Cardiac muscle cell (in vitro differentiated cells and primary cell): ENCODE measurements around the gene SENP8. TPM values are rescaled to one million over a fixed set of nuclear protein-coding genes. Genes with fewer than 3 reads are reported as not detected.

Experiments used
- DNase-seq, 2 donors: peaks; one replicate each; pipeline versions ENCODE4 v3.0.0 to v3.0.0-alpha.2; 2010 to 2017; ENCODE audit warnings: low read depth in 1 of 2, low spot score in 1 of 2
- H3K27ac ChIP-seq: fragments of 200-600 bp; sonication (generic); 2 replicates; pipeline ENCODE4 v1.5.1; 2016
- H3K27me3 ChIP-seq: fragments of 200-600 bp; sonication (generic); 2 replicates; pipeline ENCODE4 v1.6.0; 2016; ENCODE audit warnings: control low read depth
- H3K36me3 ChIP-seq: fragments of 200-600 bp; sonication (generic); 2 replicates; pipeline ENCODE4 v1.5.1; 2016; ENCODE audit warnings: control low read depth
- H3K4me1 ChIP-seq: fragments of 200-600 bp; sonication (generic); 2 replicates; pipeline ENCODE4 v1.8.1; 2017; ENCODE audit warnings: low read depth, mild to moderate bottlenecking, mixed run types
- H3K4me3 ChIP-seq: fragments of 200-600 bp; sonication (generic); 2 replicates; pipeline ENCODE4 v1.5.1; 2016; ENCODE audit warnings: mild to moderate bottlenecking
- H3K9me3 ChIP-seq: fragments of 200-600 bp; sonication (generic); 2 replicates; pipeline ENCODE4 v1.5.1; 2017; ENCODE audit warnings: low read depth, mild to moderate bottlenecking, control low read depth
- CTCF ChIP-seq: IDR thresholded peaks from 2 replicates; pipeline ENCODE4 v1.5.1; 2012; ENCODE audit warnings: low read depth, mild to moderate bottlenecking, low read length
- polyA plus RNA-seq: library from polyadenylated mRNA; unstranded; fragments of >200 nt; fragmentation: Nextera tagmentation; extraction: Ambion mirVana; gene quantifications from 2 replicates; pipeline ENCODE4 v1.2.1, GENCODE V29; 2016
- total RNA-seq: library from RNA; depleted of rRNA; stranded (reverse); fragments of >200 nt; gene quantifications from 2 replicates; pipeline ENCODE4 v1.2.3, GENCODE V29; 2016

SENP8 gene
- total and polyA plus RNA-seq, 2 experiments from 2014 or later: 4.6 to 11.0 TPM

- Histone ChIP-seq H3K4me3 (no peak overlapping the region), H3K4me1 (peaks cover 28% of the 10 kb centered on the region), H3K36me3 (no peaks in the 10 kb centered on the region), H3K27ac (no peak overlapping the region), H3K9me3 (no peaks in the 10 kb centered on the region), H3K27me3 (no peaks in the 10 kb centered on the region)
- DNase-seq: no peak
- TF ChIP-seq CTCF: no peak
Measured at GRCh38 chr15:72105111-72105510, 13.1 kb upstream of the SENP8 start.

DNA sequence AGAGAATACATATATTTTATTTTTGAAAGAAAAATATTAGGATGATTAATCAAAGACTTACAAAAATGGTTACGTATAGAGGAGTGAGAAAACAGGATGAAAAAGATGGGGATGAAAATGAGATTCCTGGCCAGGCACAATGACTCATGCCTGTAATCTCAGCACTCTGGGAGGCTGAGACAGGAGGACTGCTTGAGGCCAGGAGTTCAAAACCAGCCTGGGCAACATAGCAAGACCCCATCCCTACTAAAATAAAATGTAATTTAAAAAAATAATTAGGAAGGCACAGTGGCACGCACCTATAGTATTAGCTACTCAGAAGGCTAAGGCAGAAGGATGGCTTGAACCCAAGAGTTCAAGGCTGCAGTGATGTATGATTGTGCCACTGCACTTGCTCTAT is 12.1 kb upstream of the SENP8 start:
- no peak for TF ChIP-seq CTCF
- no peak for DNase-seq
- no peaks in the 10 kb centered on the region for H3K9me3 ChIP-seq
- H3K4me3 ChIP-seq: no peak overlapping the region
- H3K4me1 ChIP-seq: peaks cover 28% of the 10 kb centered on the region
- no peaks in the 10 kb centered on the region for H3K36me3 ChIP-seq
- H3K27me3 ChIP-seq: no peaks in the 10 kb centered on the region
- no peak overlapping the region for H3K27ac ChIP-seq

- no peaks in the 10 kb centered on the region for H3K9me3 ChIP-seq
Measured at GRCh38 chr15:72110355-72110754, 7.8 kb upstream of the SENP8 start.

DNA sequence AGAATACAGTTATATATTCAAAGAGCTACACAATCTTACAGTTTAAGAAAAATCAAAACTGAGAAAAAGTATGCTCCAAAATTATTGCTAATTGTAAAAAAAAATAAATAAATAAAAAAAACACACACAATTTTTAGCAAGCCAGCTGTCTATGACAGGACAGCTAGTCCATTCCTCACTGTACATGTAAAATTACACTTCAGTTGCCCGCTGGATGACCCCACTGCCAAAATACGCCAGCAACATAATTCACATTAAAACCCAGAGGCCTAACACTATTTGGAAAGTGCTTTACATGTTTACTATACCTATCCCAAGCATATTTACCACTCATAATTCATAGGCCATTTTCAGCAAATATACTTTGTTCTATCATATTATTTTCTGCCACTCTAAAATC is 6.1 kb upstream of the SENP8 start:
- peaks cover 35% of the 10 kb centered on the region for H3K4me1 ChIP-seq
- no peaks in the 10 kb centered on the region for H3K9me3 ChIP-seq
- no peak for TF ChIP-seq CTCF
- peak in 1 of 2 donors; percentile 24 for DNase-seq
- H3K4me3 ChIP-seq: no peak overlapping the region
- no peaks in the 10 kb centered on the region for H3K27me3 ChIP-seq
- H3K27ac ChIP-seq: no peak overlapping the region
- H3K36me3 ChIP-seq: no peaks in the 10 kb centered on the region

More at GRCh38 chr15:72110355-72110754, 7.8 kb upstream of the SENP8 start:
- H3K27me3 ChIP-seq: no peaks in the 10 kb centered on the region
- no peak overlapping the region for H3K27ac ChIP-seq
- H3K4me1 ChIP-seq: peaks cover 30% of the 10 kb centered on the region
- DNase-seq: no peak
- H3K36me3 ChIP-seq: no peaks in the 10 kb centered on the region
- TF ChIP-seq CTCF: no peak
- H3K4me3 ChIP-seq: no peak overlapping the region

DNA sequence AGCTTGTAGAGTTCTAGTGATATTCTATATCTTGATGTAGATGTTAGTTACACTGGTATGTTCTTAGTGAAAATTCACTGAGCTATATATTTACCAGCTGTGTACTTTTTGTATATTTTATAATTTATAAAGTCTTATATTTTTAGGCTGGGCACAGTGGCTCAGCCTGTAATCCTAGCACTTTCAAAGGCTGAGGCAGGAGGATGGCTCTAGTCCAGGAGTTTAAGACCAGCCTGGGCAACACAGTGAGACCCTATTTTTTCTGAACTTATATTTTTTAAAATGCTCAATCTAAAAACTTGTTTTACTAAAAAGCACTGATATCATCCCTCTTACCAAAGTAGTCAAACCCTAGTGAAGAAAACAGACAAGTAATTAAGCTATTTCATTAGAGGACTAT is 5.4 kb upstream of the SENP8 start:
- H3K4me1 ChIP-seq: peaks cover 30% of the 10 kb centered on the region
- no peak overlapping the region for H3K4me3 ChIP-seq
- no peaks in the 10 kb centered on the region for H3K36me3 ChIP-seq
- no peaks in the 10 kb centered on the region for H3K9me3 ChIP-seq
- no peak overlapping the region for H3K27ac ChIP-seq
- no peak for TF ChIP-seq CTCF
- DNase-seq: no peak
- no peaks in the 10 kb centered on the region for H3K27me3 ChIP-seq

GRCh38 chr15:72113347-72114031 is 4.7 kb upstream of the SENP8 start:
- Histone ChIP-seq H3K9me3 (no peaks in the 10 kb centered on the region), H3K4me3 (no peak overlapping the region), H3K36me3 (no peaks in the 10 kb centered on the region), H3K27me3 (no peaks in the 10 kb centered on the region), H3K4me1 (peaks cover 24% of the 10 kb centered on the region), H3K27ac (no peak overlapping the region)
- no peak for DNase-seq
- no peak for TF ChIP-seq CTCF
